ENCODE data around the gene TRAPPC14. TPM values are rescaled to one million over a fixed set of nuclear protein-coding genes. Genes with fewer than 3 reads are reported as not detected.

TRAPPC14 gene
- total and polyA plus RNA-seq, 9 of the 15 experiments (the other 6 are each of a cell fraction or from before 2014, with no cell fraction given) = 0.42 to 45.9 (median 18.2) TPM

GRCh38 chr7:100130608-100131453, 27.7 kb downstream of the TRAPPC14 start (continued):
- TF ChIP-seq ZNF512 (tag; IDR thresholded peaks at IDR 0.05) (peak; percentile 100), ESRRB (CRISPR knock-in tag; IDR thresholded peaks at IDR 0.05; ENCODE audit: borderline replicate concordance) (no peak), PPARD (CRISPR knock-in tag; IDR thresholded peaks at IDR 0.05) (no peak), NELFE (IDR thresholded peaks at IDR 0.05; ENCODE audit: insufficient read depth, insufficient read length) (no peak), EP400 (IDR thresholded peaks at IDR 0.05) (peak; percentile 69), ZNF75A (CRISPR knock-in tag; IDR thresholded peaks at IDR 0.05) (0 out of 2 replicates have a peak, but pooled peaks have one; percentile 33), BCOR (IDR thresholded peaks at IDR 0.05) (peak; percentile 71), MIER1 (IDR thresholded peaks at IDR 0.05; ENCODE audit: low read depth) (peak; percentile 64; the same call in 1 of the 2 replicates), CREB5 (CRISPR knock-in tag; IDR thresholded peaks at IDR 0.05) (no peak), KLF16 (IDR thresholded peaks at IDR 0.05) (peak; percentile 46; the same call in 1 of the 2 replicates), HCFC1 (IDR thresholded peaks at IDR 0.05; ENCODE audit: low read depth, low read length) (0 out of 2 replicates have a peak, but pooled peaks have one; percentile 44), POLR2G (IDR thresholded peaks at IDR 0.05; ENCODE audit: low read depth, low read length) (peak; percentile 68), RAD51 (IDR thresholded peaks at IDR 0.05; ENCODE audit: borderline replicate concordance, low read depth) (peak; percentile 68; the same call in 1 of the 2 replicates), TAF7 (tag; IDR thresholded peaks at IDR 0.05) (0 out of 2 replicates have a peak, but pooled peaks have one; percentile 27), CHCHD3 (CRISPR knock-in tag; IDR thresholded peaks at IDR 0.05) (no peak), CTCFL (IDR thresholded peaks at IDR 0.05; ENCODE audit: borderline replicate concordance, insufficient read depth, low read depth, low read length, poor library complexity, severe bottlenecking) (peak; percentile 82)
